Testis (tissue), 2 donors: ENCODE results near the gene RCL1.

Source experiments
- CTCF ChIP-seq, 3 experiments: fragments of 450-650 bp in 2 of 3; fragments of 200-600 bp in 1 of 3; sonication (generic) in 1 of 3; IDR thresholded peaks; one replicate each; pipeline ENCODE4 v1.5.1; 2016 to 2019; ENCODE audit warnings: antibody characterized with exemption in 3 of 3, mild to moderate bottlenecking in 2 of 3, moderate library complexity in 1 of 3
- POLR2A ChIP-seq: fragments of 450-650 bp; IDR thresholded peaks from one replicate; pipeline ENCODE4 v1.6.1; 2017; ENCODE audit warnings: antibody characterized with exemption, mild to moderate bottlenecking, moderate library complexity

GRCh38 chr9:4857163-4857810, 64.5 kb downstream of the RCL1 start:
- no peak for TF ChIP-seq CTCF (IDR thresholded peaks at IDR 0.05)
- TF ChIP-seq POLR2A, result no peak
